ENCODE data around the gene BLNK. TPM values are rescaled to one million over a fixed set of nuclear protein-coding genes. Genes with fewer than 3 reads are reported as not detected.

BLNK gene
- total and polyA plus RNA-seq, 2 donors from 2014 or later = 28.5 to 38.8 TPM

DNA sequence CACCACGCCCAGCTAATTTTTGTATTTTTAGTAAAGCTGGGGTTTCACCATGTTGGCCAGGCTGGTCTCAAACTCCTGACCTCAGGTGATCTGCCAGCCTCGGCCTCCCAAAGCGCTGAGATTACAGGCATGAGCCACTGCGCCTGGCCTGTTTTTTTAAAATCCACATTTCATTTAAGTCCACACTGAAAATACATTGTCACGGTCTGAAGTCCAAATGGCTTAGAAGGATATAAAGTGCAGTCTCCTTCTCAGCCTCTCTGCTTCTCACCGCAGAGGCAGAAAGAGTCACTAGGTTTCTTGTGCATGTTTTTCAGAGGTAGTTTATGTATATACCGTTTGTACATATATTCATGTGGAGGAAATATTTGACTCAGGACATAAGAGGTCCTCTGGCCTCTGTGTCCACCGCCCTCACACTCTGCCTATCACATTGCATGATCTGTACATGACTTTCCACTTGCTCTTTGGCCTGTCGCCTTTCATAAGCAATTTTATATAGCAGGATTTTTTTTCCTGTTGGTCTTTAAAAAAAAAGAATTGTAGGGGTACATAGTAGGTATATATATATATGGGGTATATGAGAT is 42.9 kb downstream of the BLNK start:
- H3K4me3 ChIP-seq (ENCODE audit: low read length in 3 of 3) = no peak overlapping the region
- no peaks in the 10 kb centered on the region for H3K9me3 ChIP-seq (ENCODE audit: control insufficient read depth in 2 of 3, insufficient read depth in 1 of 3, low read length in 3 of 3)
- no peak overlapping the region for H3K27ac ChIP-seq (ENCODE audit: low read depth in 2 of 2, low read length in 2 of 2)
- no peak for DNase-seq
- no peak overlapping the region for H3K9ac ChIP-seq (ENCODE audit: low read length in 3 of 3)
- no peak for FAIRE-seq
- no peaks in the 10 kb centered on the region for H3K4me1 ChIP-seq (ENCODE audit: control insufficient read depth in 2 of 3, insufficient read depth in 2 of 3, low read depth in 1 of 3, low read length in 3 of 3)
- H3K36me3 ChIP-seq (ENCODE audit: control insufficient read depth in 2 of 3, insufficient read depth in 3 of 3, low read length in 3 of 3) = peaks cover 0 to 3% (median 0%) of the 10 kb centered on the region in 3 donors
- no peaks in the 10 kb centered on the region for H3K27me3 ChIP-seq (ENCODE audit: control insufficient read depth, insufficient read depth, low read length)
- TF ChIP-seq, protein P1, sequence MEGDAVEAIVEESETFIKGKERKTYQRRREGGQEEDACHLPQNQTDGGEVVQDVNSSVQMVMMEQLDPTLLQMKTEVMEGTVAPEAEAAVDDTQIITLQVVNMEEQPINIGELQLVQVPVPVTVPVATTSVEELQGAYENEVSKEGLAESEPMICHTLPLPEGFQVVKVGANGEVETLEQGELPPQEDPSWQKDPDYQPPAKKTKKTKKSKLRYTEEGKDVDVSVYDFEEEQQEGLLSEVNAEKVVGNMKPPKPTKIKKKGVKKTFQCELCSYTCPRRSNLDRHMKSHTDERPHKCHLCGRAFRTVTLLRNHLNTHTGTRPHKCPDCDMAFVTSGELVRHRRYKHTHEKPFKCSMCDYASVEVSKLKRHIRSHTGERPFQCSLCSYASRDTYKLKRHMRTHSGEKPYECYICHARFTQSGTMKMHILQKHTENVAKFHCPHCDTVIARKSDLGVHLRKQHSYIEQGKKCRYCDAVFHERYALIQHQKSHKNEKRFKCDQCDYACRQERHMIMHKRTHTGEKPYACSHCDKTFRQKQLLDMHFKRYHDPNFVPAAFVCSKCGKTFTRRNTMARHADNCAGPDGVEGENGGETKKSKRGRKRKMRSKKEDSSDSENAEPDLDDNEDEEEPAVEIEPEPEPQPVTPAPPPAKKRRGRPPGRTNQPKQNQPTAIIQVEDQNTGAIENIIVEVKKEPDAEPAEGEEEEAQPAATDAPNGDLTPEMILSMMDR (IDR thresholded peaks at IDR 0.05; ENCODE audit: borderline replicate concordance, extremely low read depth, insufficient read depth) = no peak
- intact Hi-C loops (cut with DNase I) = no loop called here

DNA sequence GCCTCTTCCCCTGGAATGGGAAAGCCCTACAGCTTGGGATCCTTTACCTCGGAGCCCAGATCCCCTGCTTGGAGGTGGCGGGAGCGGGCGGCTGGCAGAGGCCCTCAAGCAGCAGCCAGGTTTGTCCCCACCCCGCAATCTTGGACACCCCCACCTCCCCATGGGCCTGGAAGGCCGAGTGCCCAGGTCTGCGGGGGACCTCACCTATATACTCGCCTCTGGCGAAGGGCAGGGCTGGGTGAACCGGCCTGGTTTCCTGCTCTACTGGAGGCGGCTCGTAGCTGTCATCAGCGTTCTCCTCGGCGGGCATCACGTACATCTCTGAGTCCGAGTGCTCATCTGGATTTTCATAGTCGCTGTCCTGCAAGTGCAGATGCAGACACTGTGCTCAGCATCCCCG is 44.2 kb downstream of the BLNK start:
- DNase-seq (no peak), FAIRE-seq (no peak)

DNA sequence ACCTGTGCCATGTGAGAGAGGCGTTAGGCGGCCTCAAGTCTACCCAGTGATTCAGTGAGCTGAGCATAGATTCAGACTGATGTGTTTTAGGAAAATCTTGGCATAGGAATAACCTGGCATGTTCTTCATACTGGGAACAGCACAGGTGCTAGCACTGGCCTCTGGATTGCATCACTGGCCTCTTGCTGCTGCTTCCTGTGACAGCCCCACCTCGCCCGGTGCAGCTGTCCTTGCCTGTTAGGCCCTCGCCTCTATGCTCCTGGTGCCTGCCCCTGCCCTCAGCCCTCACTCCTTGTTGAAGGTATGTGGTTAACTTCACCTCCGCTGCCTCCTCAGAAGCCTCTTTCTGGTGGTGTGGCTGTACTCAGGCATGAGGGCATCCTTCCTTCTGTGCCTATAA is 46.2 kb downstream of the BLNK start:
- FAIRE-seq (no peak), DNase-seq (no peak)
- no peak overlapping the region for H3K4me3 ChIP-seq (ENCODE audit: low read length in 3 of 3)
- peaks cover 0 to 8% (median 6%) of the 10 kb centered on the region in 3 donors for H3K36me3 ChIP-seq (ENCODE audit: control insufficient read depth in 2 of 3, insufficient read depth in 3 of 3, low read length in 3 of 3)
- intact Hi-C loops (cut with DNase I) = no loop called here
- H3K27ac ChIP-seq (ENCODE audit: low read depth in 2 of 2, low read length in 2 of 2) = no peak overlapping the region
- TF ChIP-seq, protein P1 (IDR thresholded peaks at IDR 0.05; ENCODE audit: borderline replicate concordance, extremely low read depth, insufficient read depth) = no peak
- H3K27me3 ChIP-seq (ENCODE audit: control insufficient read depth, insufficient read depth, low read length) = no peaks in the 10 kb centered on the region
- no peaks in the 10 kb centered on the region for H3K4me1 ChIP-seq (ENCODE audit: control insufficient read depth in 2 of 3, insufficient read depth in 2 of 3, low read depth in 1 of 3, low read length in 3 of 3)
- H3K9me3 ChIP-seq (ENCODE audit: control insufficient read depth in 2 of 3, insufficient read depth in 1 of 3, low read length in 3 of 3) = no peaks in the 10 kb centered on the region
- H3K9ac ChIP-seq (ENCODE audit: low read length in 3 of 3) = no peak overlapping the region

More for the DNA sequence above, 44.2 kb downstream of the BLNK start:
- no peak overlapping the region for H3K4me3 ChIP-seq (ENCODE audit: low read length in 3 of 3)
- no peaks in the 10 kb centered on the region for H3K27me3 ChIP-seq (ENCODE audit: control insufficient read depth, insufficient read depth, low read length)
- intact Hi-C loops (cut with DNase I) = no loop called here
- TF ChIP-seq, protein P1 (IDR thresholded peaks at IDR 0.05; ENCODE audit: borderline replicate concordance, extremely low read depth, insufficient read depth) = no peak
- H3K27ac ChIP-seq (ENCODE audit: low read depth in 2 of 2, low read length in 2 of 2) = no peak overlapping the region
- no peak overlapping the region for H3K9ac ChIP-seq (ENCODE audit: low read length in 3 of 3)
- H3K4me1 ChIP-seq (ENCODE audit: control insufficient read depth in 2 of 3, insufficient read depth in 2 of 3, low read depth in 1 of 3, low read length in 3 of 3) = no peaks in the 10 kb centered on the region
- H3K9me3 ChIP-seq (ENCODE audit: control insufficient read depth in 2 of 3, insufficient read depth in 1 of 3, low read length in 3 of 3) = no peaks in the 10 kb centered on the region
- H3K36me3 ChIP-seq (ENCODE audit: control insufficient read depth in 2 of 3, insufficient read depth in 3 of 3, low read length in 3 of 3) = peaks cover 0 to 3% (median 0%) of the 10 kb centered on the region in 3 donors

DNA sequence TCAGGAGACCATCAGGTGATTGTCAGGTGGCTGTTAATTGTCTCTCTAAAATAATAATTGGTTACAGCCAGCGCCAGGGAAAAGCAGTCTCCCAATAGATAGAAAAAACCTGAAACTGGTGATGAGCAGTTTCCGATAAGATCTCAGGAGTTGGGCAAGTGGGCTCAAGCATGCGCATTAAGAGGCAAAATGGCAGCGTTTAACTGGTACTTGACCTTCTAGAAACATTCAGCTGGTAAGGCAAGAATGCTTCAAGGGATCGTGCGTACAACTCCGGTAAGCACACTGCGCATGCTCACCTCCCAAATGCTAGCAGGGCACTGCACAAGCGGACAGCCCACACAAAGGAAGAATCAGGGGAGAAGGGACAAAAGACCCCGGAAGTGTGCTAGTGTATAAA is 48.5 kb downstream of the BLNK start:
- H3K27ac ChIP-seq (ENCODE audit: low read depth in 2 of 2, low read length in 2 of 2) = no peak overlapping the region
- no peak for FAIRE-seq
- intact Hi-C loops (cut with DNase I) = no loop called here
- H3K4me1 ChIP-seq (ENCODE audit: control insufficient read depth in 2 of 3, insufficient read depth in 2 of 3, low read depth in 1 of 3, low read length in 3 of 3) = no peaks in the 10 kb centered on the region
- H3K9ac ChIP-seq (ENCODE audit: low read length in 3 of 3) = no peak overlapping the region
- H3K36me3 ChIP-seq (ENCODE audit: control insufficient read depth in 2 of 3, insufficient read depth in 3 of 3, low read length in 3 of 3) = peaks cover 0 to 8% (median 6%) of the 10 kb centered on the region in 3 donors
- DNase-seq = no peak
- H3K9me3 ChIP-seq (ENCODE audit: control insufficient read depth in 2 of 3, insufficient read depth in 1 of 3, low read length in 3 of 3) = no peaks in the 10 kb centered on the region
- H3K4me3 ChIP-seq (ENCODE audit: low read length in 3 of 3) = no peak overlapping the region
- TF ChIP-seq, protein P1 (IDR thresholded peaks at IDR 0.05; ENCODE audit: borderline replicate concordance, extremely low read depth, insufficient read depth) = no peak
- H3K27me3 ChIP-seq (ENCODE audit: control insufficient read depth, insufficient read depth, low read length) = no peaks in the 10 kb centered on the region
